HG02763 (cell line): ENCODE results near the gene NKX6-1.

Source experiments
- ATAC-seq: cut with Tn5 transposase; IDR thresholded peaks from one replicate; pipeline ENCODE4 v1.9.1; 2021; ENCODE audit warnings: mild to moderate bottlenecking, moderate library complexity; ENCODE audit not compliant: unreplicated experiment

NKX6-1 gene

DNA sequence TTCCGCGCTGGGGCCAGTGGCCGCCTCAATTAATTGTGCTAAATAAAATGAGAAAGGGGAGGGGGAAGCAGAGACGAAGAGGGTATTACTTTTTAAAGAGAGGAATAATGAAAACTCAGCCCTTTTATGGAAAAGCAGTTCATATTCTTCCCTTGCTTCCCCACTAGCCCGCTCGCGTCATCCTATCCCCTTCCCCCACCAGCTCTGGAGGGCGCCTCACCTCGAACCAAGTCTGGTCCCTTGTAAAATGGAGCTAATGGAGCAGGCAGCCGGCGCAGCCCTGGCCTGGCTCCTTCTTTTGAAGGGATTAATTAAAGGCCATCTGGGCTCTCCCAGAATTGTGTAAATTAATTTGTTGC is 511 bp upstream of the NKX6-1 start:
- ATAC-seq: no peak

DNA sequence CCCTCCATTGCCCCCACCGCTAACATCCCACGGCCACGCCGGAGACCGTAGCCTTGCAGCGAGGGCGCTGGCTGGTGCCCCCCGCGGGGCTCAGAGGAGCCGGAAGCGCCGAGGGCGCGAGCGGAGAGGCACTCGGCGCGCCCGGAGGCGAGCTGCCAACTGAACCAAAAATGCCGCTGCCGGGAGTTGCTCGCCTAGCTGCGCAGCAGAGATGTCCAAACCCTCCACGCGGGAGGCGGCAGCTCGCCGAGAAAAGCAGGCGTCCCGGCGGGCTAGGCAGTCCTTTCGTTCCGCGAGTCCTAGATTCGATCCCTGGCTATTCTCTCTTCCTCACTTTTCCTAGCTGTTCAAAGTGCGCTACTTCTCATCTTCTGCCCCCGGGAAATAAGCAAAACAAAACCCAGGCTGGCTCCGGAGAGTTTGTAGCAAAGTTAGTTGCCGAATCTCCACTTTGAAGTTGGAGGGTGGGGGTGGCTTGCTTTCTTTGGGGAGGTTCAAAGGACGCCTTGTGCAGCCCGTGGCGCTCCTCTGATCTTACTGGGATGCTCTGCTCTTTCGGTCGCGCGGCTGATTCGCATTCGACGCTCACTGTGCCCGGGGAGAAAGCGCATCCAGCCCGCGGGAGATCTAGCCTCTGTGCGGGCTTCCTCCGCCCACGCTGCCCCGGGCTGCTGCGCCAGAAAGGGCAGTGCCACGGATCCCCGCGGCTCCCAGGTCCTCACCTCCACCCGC is 723 bp downstream of the NKX6-1 start:
- ATAC-seq: no peak

DNA sequence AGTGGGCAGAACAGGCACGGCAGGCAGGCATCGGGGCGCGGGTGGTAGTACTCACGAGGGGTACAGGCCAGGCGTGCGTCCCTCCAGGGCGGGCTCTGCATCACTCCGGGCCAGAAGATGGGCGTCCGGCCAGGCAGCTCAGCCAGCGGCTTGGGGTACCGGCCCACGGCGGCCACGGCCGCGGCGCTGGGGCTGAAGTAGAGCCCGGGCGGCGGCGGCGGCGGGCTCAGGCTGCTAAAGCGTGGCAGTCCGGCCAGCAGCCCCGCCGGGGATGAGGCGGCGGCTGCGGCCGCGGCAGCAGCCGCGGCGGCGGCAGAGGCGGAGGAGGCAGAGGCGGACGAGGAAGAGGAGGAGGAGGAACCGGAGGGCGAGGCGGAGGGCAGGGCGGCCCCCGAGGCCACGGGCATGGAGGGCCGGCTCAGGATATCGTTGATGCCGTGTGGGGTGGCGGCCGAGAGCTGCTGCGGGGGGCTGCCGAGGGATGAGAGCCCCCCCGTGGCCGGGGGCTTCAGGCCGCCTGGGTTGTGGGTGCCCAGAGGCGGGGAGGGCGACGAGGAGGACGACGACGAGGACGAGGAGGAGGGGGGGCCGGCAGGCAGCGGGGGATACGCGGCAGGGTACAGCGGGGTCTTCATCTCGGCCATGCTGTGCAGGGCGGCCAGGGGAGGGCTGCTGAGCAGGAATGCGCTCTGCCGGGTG is 1.4 kb downstream of the NKX6-1 start:
- no peak for ATAC-seq

DNA sequence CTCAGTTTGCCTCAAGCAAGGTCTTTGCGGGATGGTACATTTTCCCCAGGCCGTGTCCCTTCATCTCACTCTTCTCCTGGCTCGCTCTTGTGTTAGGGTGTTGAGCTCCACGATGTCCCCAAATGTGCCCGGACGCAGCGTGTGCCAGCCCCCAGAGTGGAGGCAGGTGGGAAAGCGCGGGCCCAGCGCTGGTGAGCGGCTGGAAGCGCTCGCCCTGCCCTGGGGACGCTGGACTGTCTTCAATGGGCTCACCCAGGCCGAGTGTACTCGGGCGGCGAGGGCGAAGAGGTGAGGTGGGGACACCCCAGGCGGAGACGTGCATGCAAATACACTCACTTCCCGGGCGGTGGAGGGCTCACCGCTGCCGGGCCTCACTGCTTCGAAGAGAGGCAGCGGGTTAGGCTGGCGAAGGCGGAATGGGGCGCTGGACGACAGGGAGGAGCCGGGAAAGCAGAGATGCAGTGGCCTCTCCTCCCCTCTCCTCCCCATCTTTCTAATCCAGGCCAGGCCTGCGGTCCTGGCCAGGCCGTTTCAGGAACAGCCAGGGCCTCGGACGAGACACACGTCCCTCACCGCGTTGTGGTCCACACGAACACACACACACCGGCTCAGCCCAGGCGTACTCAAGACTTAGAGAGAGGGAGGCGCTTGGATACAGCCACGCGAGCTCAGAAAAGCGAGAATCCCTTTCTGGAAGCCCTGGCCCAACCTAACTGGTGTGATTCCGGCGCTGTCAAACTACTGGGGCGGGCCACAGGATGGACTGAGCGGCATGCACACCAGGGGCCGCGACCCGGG is 2.2 kb downstream of the NKX6-1 start:
- no peak for ATAC-seq

DNA sequence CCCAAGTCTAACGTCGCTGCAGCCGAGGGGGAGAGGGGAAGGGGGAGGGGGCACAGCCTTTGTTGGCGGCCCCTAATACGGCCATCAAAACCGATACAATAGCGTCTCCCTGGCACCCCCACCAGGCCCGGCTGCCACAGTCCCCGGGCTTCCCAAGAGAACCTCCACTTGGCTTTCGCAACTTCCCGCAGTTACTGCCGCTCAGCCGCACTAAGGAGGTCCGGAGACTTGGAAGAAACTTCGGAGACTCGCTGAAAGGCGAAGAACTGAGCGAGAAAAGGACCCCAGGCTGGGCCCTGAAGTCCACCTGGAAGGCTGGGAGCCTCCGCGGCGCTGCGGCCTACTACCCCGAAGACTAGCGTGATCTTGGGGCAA is 2.8 kb downstream of the NKX6-1 start:
- no peak for ATAC-seq

DNA sequence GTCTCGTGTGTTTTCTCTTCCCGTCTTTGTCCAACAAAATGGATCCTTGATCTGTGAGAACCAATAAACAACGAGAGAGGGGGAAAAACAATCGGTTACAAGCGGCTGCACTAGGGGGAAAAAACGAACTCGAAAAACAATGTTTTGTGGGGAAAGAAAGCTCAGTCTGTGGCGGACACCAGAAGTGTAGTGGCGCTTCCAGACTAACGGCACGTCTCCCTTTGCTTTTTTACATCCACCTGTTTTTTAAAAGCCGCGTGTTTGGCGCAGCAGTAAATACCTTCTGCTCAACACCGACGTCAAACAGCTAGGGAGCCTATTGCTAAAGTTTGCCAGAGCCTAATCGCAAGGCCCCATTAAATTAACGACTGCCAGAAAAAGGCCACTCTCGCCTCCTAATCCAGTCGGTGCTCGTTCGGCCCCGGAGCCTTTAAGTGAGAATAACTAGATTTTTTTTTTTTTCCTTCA is 3.3 kb downstream of the NKX6-1 start:
- no peak for ATAC-seq

DNA sequence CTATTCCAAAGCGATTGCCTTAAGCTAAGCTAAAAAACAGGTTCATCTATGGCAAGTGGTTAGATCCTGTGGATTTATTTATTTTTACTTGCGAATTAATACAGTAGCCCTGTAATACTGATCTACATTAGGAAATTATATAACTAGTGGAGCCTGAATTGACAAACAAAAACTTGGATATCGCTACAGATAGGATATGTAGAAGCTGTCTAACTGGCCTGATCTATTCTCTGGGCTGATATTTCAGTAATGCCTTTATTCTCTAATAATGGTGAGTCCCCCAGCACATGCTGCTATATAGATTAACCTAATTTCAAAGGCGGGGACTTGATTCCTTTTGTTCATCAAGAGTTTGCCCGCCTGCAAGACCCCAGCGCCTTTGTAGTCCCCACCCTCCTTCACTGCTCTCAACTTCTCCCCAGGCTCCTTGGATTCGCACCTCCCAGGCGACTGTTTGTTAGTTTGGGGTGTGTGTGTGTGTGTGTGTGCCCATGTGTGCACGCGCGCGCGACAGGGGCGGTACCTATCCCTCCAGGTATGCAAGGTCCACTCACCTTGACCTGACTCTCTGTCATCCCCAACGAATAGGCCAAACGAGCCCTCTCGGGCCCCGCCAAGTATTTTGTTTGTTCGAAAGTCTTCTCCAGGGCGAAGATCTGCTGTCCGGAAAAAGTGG is 3.8 kb downstream of the NKX6-1 start:
- no peak for ATAC-seq

DNA sequence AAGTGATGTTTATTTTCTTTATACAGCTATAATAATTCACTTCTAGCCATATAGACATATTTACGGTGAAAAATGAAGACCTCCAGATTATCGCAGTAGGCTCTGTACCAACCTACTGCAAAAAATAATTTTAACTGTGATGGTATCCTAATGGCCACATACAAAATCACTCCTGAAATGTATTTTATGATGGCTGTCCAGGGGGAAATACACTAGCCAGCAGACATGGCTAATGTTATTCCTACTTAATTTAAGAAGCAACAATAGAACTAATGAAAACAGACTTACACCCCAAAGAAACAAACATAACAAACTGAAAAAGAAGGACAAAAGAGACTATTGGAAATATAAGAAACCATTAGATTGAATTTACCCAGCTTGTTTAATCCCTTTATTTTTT is 4.6 kb downstream of the NKX6-1 start:
- no peak for ATAC-seq

DNA sequence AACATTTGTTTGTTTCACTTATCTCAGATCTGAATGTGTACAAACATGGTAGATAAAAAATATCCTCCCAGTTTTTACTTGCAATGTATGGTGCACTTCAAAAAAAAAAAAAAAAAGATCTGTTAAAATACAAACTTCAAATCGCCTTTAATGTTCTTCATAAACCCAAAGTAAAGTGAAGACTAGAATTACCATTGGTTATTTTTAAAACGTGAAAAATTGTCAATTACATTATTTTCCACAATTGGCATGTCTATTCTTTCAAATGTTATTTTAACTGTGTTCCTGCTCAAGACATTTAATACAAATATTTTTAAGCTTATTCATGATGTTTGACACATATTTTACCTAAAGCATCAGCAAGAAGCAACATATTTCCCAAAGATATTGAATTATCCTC is 5.0 kb downstream of the NKX6-1 start:
- no peak for ATAC-seq

DNA sequence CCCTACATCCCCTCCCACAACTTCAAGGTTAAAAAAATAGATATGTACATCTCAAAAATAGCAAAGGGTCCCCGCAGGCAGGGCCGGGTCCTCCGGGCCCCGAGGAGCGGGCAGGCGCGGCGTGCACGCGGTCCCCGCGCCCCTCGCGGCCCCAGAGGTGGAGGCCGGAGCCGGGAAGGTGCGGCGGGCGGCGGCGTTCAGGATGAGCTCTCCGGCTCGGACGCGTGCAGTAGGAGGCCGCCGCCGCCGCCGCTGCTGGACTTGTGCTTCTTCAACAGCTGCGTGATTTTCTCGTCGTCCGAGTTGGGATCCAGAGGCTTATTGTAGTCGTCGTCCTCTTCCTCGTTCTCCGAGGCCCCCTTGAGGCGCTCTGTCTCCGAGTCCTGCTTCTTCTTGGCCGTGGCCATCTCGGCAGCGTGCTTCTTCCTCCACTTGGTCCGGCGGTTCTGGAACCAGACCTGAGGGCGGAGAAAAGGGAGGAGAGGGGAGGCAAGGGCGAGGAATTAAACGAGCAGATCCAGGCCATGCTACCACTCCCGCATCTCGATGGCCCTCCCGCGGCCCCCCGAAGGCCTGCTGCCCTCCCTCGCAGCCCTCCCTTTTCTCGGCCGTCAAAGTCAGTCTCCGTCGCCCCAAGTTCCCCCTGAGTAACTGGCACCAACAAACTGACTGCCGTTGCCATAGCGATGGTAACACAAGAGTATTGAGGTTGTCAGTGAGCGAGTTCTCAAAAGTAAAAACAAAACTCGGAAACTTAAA is 5.8 kb downstream of the NKX6-1 start:
- ATAC-seq: no peak

DNA sequence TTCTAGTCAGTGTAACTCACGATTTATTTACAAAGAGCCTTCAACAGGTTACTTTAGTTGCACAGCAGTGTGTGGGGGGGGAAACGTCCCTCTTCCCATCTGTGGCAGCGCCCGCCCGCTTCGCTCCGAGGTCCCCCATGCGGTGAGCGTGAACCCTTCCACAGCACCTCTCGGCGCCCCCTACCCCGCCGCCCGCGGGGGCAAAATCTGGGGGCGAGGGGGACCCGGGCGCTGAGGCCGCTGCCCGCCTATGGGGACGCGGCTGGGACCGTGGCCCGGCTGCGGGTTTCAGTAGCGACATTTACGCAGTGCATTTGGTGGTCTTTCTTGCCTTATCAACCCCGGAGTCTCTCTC is 6.4 kb downstream of the NKX6-1 start:
- ATAC-seq: no peak

DNA sequence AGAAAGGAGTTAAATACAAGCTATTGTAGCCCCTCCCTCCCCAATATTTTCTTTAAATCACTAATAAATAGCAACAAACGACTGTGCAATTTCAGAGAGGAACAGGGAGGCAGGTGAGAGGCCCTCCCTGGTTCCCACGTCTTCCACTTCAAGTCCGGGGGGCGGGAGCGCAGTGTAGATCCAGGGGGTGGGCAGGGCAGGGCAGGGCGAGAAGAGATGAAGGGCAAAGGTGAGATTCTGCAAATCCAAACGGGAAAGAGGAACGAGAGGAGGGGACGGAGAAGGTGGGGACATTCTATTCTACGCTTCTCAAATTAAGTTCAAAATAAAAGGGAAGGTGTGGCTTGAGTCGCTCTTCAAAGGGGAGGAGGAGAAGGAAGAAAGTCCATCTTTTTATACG is 6.8 kb downstream of the NKX6-1 start:
- ATAC-seq: no peak

DNA sequence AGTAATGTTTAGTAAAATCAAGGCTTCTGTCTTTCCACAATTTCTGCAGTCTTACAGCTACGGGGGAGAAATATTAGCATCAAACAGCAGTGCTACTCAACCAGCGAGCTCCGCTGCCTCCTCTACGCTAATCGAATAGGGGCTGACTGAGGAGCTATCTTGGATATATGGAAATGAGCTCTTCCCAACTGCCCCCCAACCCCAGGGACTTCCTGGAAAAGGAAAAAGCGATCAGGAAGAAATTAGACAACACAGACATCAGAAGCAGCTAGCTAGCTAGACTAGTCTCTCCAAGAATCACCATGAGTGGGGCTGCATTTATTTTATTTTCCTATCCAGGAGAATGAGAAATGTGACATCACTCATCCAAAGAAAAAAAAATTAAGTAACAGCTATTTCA is 7.6 kb downstream of the NKX6-1 start:
- ATAC-seq: no peak

DNA sequence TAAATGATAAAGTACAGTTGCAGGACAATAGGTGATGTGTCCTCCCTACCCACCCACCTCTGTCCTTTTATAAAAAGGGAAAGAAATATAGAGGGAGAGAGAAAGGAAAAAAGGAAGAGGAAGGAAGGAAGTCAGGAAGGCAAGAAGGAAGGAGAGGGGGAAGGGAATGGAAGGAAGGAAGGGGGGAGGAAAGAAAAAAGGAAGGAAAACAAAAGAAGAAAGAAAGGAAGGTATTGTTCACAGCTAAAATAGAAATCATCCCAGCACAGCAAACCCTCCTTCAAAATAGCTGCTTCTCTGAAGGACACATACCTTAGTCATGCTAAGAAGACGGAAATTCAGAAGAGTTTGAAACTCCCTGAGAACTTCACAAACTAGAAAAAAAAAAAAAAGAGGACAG is 8.4 kb downstream of the NKX6-1 start:
- no peak for ATAC-seq

DNA sequence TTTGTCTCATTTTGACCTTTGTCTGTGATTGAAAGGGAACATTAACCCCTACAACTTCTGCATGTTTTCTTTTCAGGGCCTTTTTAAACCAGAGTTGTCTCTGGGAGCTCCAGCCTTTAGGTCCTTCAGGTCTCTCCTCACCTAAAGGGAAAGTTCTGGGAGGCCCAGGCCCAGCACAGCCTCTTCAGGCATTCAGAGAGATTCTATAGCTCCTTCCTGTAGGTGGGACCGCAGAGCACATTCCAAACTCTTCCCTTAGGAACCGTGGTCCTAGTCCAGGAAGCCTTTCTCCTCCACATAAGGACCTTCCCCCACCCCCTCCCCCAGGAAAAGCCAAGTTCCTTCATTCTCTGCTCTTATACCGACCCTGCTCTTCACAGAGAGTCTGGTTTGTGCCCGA is 14.9 kb downstream of the NKX6-1 start:
- no peak for ATAC-seq

DNA sequence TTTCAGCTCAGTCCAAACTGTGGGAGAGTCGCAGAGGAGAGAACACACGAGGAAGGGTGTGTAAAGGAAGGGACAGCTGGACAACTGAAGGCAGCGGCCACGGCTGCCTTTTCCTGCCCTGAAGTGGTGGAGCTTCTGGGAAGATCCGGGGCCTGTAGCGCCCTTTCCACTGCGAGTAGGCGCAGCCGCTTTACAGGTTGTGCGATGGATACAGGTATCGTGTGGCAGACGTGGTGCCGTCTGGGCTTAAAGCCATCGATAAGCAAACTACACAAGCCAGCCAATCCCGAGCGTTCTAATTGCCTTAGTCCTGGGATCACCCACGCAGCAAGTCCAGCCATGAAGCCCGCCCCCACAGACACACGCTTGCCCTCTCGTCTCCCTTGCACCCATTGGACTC is 15.4 kb downstream of the NKX6-1 start:
- no peak for ATAC-seq

DNA sequence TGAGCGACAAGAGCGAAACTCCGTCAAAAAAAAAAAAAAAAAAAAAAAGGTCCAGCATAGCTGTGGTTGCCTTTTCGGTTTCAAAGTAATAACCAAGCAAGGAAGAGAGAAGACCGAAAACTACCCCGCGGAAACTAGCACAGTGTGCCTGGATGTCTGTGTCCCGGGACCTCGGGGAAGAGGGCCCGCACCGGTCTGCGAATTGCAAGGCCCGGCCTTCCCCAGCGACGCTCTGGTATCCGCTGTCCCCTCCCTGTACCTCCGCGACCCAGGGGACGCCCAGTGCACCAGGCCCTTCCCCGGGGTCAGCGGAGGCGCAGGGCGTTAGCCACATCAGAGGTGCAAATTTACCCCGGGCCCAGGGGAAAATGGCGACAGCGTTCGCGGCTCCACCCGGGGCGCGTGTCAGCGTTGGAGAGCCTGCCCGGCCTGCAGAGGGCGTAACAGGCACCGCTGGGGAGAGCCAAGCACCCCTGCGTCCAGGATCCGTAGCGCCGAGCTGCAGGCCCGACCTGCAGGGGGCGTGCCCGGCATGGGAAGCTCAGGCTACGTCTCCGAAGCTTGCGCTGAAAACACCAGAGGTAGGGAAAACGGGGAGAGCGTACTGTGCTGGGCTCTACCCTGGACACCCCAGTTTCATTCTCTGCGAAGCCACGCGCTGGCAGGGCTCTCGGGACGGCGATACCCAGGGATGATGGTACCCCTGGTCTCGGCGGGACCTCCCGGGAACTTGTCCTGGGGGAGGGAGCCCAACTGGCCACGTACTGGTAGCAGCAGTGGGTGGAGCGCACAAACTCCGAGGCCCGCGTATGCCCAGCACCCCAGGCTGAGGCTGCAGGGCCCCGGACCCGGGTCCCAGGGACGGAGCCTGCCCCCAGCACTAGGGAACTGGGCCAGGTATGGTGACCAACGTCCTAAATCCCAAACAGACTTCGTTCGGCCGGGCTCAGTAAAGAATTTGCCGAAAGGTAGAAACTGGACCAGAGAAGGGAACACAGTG is 16.2 kb downstream of the NKX6-1 start:
- ATAC-seq: no peak

DNA sequence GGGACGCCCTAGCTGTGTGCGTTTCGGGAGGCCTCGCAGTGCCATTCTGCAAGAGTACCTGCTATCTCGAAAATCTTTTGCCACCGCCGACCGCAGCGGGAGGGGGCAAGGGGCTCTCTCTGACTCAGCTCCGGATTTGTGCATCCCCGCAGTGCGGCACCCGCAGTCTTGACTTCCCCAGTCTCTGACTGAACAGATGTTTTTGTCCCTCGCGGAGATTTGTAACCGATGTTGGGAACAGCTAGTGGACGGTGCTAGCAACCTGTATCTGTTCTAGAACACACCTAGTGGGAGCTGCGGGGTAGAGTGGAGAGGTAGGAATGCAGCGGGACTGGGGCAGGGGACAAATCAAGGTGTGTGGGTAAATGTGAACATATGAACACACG is 17.2 kb downstream of the NKX6-1 start:
- ATAC-seq: no peak

DNA sequence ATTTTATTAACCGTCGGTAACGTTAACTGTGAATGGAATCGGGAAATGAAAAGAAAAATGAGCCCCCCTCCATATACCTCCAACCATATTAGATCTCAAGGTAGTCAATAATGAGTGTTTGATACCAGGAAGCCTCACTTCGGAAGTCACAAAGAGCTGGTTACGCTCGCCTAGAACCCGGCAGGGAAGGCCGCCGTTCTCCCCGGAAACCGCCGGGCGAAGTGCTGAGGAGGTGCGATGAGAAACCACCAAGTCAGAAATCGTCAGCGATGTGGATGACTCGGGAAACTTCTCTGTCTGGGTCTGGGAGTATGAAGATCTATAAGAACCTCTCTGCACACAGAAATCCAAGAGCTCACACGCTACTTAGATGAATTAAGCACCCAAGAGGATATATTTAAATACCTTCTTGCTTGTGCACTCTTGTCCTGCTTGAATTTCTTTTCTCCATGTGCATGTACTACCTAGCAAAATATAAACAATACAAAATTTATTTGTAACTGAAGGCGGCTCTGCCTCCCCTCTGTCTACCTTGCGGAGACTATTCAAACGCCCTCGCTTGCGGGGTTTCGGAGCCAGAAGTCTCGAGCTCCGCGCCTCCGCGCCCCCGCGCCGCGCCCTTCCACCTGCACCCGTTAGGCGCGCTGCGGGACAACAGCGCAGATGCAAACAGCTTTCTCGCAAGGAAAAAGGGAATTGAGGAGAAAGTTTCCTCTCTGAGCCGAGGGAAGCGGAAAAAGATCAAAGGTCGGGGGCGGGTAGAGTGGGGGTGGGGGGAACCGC is 17.8 kb downstream of the NKX6-1 start:
- ATAC-seq: no peak
